Mesendoderm (in vitro differentiated cells): Measurements from ENCODE around the gene BET1.

Experiments
- DNase-seq: peaks from one replicate; pipeline ENCODE4 v3.0.0; 2013
- H2AK5ac ChIP-seq: 2 replicates; pipeline ENCODE4 v1.6.1; 2013; ENCODE audit warnings: low read length, inconsistent platforms
- H2BK120ac ChIP-seq: 2 replicates; pipeline ENCODE4 v1.6.1; 2013; ENCODE audit warnings: low read depth, mild to moderate bottlenecking, low read length, moderate library complexity, mixed read lengths
- H2BK15ac ChIP-seq: replicated peaks from 2 replicates; pipeline ENCODE4 v1.6.1; 2013; ENCODE audit warnings: low read depth, mild to moderate bottlenecking, moderate library complexity
- H2BK5ac ChIP-seq: 2 replicates; pipeline ENCODE4 v1.6.1; 2013; ENCODE audit warnings: low read length, inconsistent platforms
- H3K18ac ChIP-seq: 2 replicates; pipeline ENCODE4 v1.6.1; 2013; ENCODE audit warnings: mild to moderate bottlenecking, low read length, mixed read lengths
- H3K23ac ChIP-seq: one replicate; pipeline ENCODE4 v1.6.1; 2013; ENCODE audit warnings: low read length
- H3K27ac ChIP-seq: 2 replicates; pipeline ENCODE4 v1.5.1; 2013; ENCODE audit warnings: low read depth, mild to moderate bottlenecking, inconsistent platforms, low read length, moderate library complexity
- H3K27me3 ChIP-seq: 2 replicates; pipeline ENCODE4 v1.6.1; 2013; ENCODE audit warnings: low read length, control low read depth, mild to moderate bottlenecking, inconsistent platforms; ENCODE audit not compliant: insufficient read depth, poor library complexity
- H3K36me3 ChIP-seq: 2 replicates; pipeline ENCODE4 v1.6.1; 2013; ENCODE audit warnings: low read length, inconsistent platforms; ENCODE audit not compliant: control insufficient read depth, insufficient read depth
- H3K4ac ChIP-seq: one replicate; pipeline ENCODE4 v1.6.1; 2013; ENCODE audit warnings: low read depth, mild to moderate bottlenecking, low read length, moderate library complexity
- H3K4me1 ChIP-seq: 2 replicates; pipeline ENCODE4 v1.6.1; 2013; ENCODE audit warnings: low read depth, low read length, inconsistent platforms; ENCODE audit not compliant: control insufficient read depth
- H3K4me2 ChIP-seq: 2 replicates; pipeline ENCODE4 v1.6.1; 2013; ENCODE audit warnings: low read length
- H3K4me3 ChIP-seq: 2 replicates; pipeline ENCODE4 v1.5.1; 2013; ENCODE audit warnings: mild to moderate bottlenecking, low read length
- H3K56ac ChIP-seq: one replicate; pipeline ENCODE4 v1.6.1; 2013; ENCODE audit warnings: low read length
- H3K79me1 ChIP-seq: 2 replicates; pipeline ENCODE4 v1.6.1; 2013; ENCODE audit warnings: low read length, inconsistent platforms
- H3K79me2 ChIP-seq: 2 replicates; pipeline ENCODE4 v1.6.1; 2013; ENCODE audit warnings: mild to moderate bottlenecking, low read length; ENCODE audit not compliant: control insufficient read depth, insufficient read depth
- H3K9ac ChIP-seq: 2 replicates; pipeline ENCODE4 v1.6.1; 2013; ENCODE audit warnings: low read length, inconsistent platforms
- H4K5ac ChIP-seq: one replicate; pipeline ENCODE4 v1.6.1; 2013; ENCODE audit warnings: low read length
- H4K8ac ChIP-seq: one replicate; pipeline ENCODE4 v1.6.1; 2013; ENCODE audit warnings: low read depth, mild to moderate bottlenecking, control low read depth, low read length, moderate library complexity
- WGBS: extraction: QIAGEN DNeasy Blood & Tissue Kit; methylation state at CpG from one replicate; pipeline ENCODE4 v1.1.7; 2013; ENCODE audit warnings: low lambda C conversion rate, missing lambda C conversion rate; ENCODE audit not compliant: insufficient coverage; ENCODE audit errors: extremely low coverage; 5-methylcytosine and 5-hydroxymethylcytosine counted together

BET1 gene

DNA sequence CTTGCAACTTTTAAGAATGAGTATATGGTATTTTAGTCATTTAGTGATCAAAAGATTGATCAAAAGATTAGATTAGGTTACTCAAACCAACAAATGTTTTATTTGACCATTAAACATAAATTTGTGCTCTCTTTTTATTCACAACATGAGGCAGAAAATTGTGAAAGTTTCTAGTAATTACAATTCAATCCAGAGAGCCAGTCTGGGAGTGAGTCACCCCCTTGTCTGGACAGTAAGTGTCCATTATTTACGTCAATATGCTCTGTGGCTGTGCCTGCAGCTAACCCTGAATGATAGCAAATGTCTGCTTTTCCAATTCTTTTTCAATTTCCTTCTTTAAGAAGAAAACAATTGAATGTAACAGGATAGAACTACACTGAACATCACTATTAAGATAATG is 54.7 kb downstream of the BET1 start:
- no peak overlapping the region for H3K27ac ChIP-seq
- no peaks in the 10 kb centered on the region for H3K79me1 ChIP-seq
- H3K18ac ChIP-seq: no peak overlapping the region
- H3K56ac ChIP-seq: no peak overlapping the region
- no peak overlapping the region for H2BK5ac ChIP-seq
- no peak overlapping the region for H3K4me2 ChIP-seq
- no CpG with 5 or more reads among the region's 1 CpG for WGBS
- H2BK15ac ChIP-seq: no peak overlapping the region
- no peaks in the 10 kb centered on the region for H3K79me2 ChIP-seq
- no peak overlapping the region for H3K9ac ChIP-seq
- H3K4me1 ChIP-seq: no peaks in the 10 kb centered on the region
- no peak overlapping the region for H3K4ac ChIP-seq
- DNase-seq: no peak
- H3K23ac ChIP-seq: no peak overlapping the region
- H3K4me3 ChIP-seq: no peak overlapping the region
- no peak overlapping the region for H4K5ac ChIP-seq
- H4K8ac ChIP-seq: no peak overlapping the region
- no peak overlapping the region for H2AK5ac ChIP-seq
- H3K27me3 ChIP-seq: no peaks in the 10 kb centered on the region
- no peaks in the 10 kb centered on the region for H3K36me3 ChIP-seq
- no peak overlapping the region for H2BK120ac ChIP-seq

DNA sequence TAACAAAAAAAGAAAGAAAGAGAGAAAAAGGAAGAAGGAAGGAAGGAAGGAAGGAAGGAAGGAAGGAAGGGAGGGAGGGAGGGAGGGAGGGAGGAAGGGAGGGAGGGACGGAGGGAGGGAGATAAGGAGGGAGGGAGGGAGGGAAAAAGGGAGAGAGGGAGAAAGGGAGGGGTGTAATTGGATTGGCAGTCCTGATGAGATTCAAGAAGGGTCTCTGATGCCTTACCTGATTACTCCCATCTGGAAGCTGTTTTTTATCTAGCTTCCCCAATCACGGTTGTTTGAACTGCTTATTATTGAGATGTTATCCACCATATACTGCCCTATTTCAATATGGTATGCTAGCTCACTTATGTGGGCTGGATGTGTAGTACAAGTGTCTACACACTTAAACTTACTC is 55.3 kb downstream of the BET1 start:
- Histone ChIP-seq H3K79me1 (no peaks in the 10 kb centered on the region), H3K23ac (no peak overlapping the region), H3K4me3 (no peak overlapping the region), H2BK5ac (no peak overlapping the region), H2AK5ac (no peak overlapping the region), H4K5ac (no peak overlapping the region), H3K56ac (no peak overlapping the region), H3K79me2 (no peaks in the 10 kb centered on the region), H3K4ac (no peak overlapping the region), H3K27me3 (no peaks in the 10 kb centered on the region), H3K4me1 (no peaks in the 10 kb centered on the region), H3K4me2 (no peak overlapping the region), H3K27ac (no peak overlapping the region), H3K36me3 (no peaks in the 10 kb centered on the region), H2BK120ac (no peak overlapping the region), H2BK15ac (no peak overlapping the region), H3K18ac (no peak overlapping the region), H4K8ac (no peak overlapping the region), H3K9ac (no peak overlapping the region)
- WGBS: no CpG with 5 or more reads among the region's 2 CpGs
- no peak for DNase-seq

DNA sequence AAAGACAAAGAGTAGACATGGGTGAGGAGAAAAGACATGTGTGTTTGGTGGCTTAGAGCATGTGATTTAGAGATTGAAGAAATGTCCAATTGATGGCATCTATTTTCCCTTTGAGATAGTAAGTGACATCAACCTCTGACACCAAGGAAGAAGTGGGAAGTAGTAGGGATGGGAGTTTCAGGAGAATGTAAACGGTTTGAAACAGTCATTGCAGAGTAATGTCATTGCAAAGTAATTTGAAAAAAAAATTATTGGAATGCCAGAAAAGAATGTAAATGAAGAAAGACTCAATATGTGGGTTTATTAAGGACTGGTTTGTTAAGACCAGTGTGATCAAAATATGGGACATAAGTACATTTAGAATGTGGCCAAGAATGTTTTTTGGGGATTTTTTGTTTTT is 56.0 kb downstream of the BET1 start:
- Histone ChIP-seq H3K27ac (no peak overlapping the region), H3K4me3 (no peak overlapping the region), H3K79me2 (no peaks in the 10 kb centered on the region), H2BK5ac (no peak overlapping the region), H3K36me3 (no peaks in the 10 kb centered on the region), H2AK5ac (no peak overlapping the region), H2BK15ac (no peak overlapping the region), H3K79me1 (no peaks in the 10 kb centered on the region), H2BK120ac (no peak overlapping the region), H4K5ac (no peak overlapping the region), H3K18ac (no peak overlapping the region), H4K8ac (no peak overlapping the region), H3K56ac (no peak overlapping the region), H3K9ac (no peak overlapping the region), H3K4me2 (no peak overlapping the region), H3K4ac (no peak overlapping the region), H3K23ac (no peak overlapping the region), H3K4me1 (no peaks in the 10 kb centered on the region), H3K27me3 (no peaks in the 10 kb centered on the region)
- no peak for DNase-seq
- no CpG with 5 or more reads among the region's 1 CpG for WGBS

DNA sequence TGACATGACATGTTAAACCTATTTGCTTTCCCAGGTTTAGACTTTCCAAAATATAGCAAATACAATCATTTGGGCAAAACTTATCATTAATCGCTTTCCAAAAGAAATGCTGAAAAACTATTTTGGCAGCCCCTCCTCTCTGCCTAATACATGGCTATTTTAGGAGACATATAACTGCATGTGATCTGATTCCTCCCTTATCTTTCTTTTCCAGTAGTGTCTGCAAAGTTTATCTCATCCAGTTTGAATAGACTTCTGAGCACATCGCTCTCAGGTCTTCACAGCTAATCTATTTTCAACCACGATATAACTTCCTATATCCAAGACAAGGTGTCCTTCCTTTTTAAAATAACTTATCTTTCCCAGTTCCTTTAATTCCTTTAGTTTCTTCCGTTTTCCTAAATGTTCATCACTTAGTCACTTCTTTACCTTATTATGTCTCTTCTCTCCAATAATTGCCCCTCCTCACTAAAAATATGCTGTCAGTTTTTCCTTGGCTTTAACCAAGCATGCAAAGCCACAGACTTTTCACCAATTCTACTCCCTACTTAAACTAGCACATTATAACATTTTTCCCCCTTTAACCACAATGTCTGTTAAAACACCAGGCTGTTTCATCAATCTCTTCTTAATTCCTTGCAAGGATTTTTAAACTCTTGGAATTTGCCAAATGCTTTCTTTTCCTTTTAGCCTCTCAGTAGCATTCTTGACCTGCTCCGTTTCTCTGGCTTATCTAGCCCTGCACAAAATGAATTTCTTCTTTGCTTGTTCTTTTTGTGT is 58.2 kb downstream of the BET1 start:
- no peak overlapping the region for H4K8ac ChIP-seq
- no peak overlapping the region for H2BK15ac ChIP-seq
- H2AK5ac ChIP-seq: no peak overlapping the region
- no peaks in the 10 kb centered on the region for H3K4me1 ChIP-seq
- no peaks in the 10 kb centered on the region for H3K79me2 ChIP-seq
- no peak overlapping the region for H4K5ac ChIP-seq
- no peak overlapping the region for H3K18ac ChIP-seq
- DNase-seq: no peak
- H2BK5ac ChIP-seq: no peak overlapping the region
- no peak overlapping the region for H3K23ac ChIP-seq
- WGBS: 100% methylated on average over 2 of the region's 5 CpGs
- no peaks in the 10 kb centered on the region for H3K79me1 ChIP-seq
- H3K56ac ChIP-seq: no peak overlapping the region
- H2BK120ac ChIP-seq: no peak overlapping the region
- no peak overlapping the region for H3K9ac ChIP-seq
- no peak overlapping the region for H3K4me3 ChIP-seq
- no peak overlapping the region for H3K4ac ChIP-seq
- H3K27me3 ChIP-seq: no peaks in the 10 kb centered on the region
- no peaks in the 10 kb centered on the region for H3K36me3 ChIP-seq
- no peak overlapping the region for H3K4me2 ChIP-seq
- no peak overlapping the region for H3K27ac ChIP-seq

DNA sequence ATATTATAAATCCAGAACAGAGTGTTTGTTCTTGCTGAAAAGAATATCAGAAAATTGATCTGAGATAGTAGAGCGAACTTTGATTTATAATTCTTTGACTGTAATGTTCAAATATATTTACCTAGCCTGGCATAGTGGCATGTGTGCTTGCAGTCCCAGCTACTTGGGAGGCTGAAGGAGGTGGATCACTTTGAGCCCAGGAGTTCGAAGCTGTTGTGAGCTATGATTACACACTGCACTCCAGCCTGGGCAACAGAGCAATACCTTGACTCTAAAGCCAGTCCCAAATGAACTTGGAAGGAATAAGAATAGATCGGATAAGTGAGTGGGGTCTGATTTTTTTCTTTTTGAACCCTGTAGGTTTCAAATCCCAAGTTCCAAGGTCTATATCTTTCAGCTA is 59.1 kb downstream of the BET1 start:
- no peak overlapping the region for H3K56ac ChIP-seq
- no peaks in the 10 kb centered on the region for H3K36me3 ChIP-seq
- no peak overlapping the region for H3K18ac ChIP-seq
- H3K4me1 ChIP-seq: no peaks in the 10 kb centered on the region
- H2BK5ac ChIP-seq: no peak overlapping the region
- no peak overlapping the region for H2AK5ac ChIP-seq
- no peak overlapping the region for H2BK120ac ChIP-seq
- DNase-seq: no peak
- H2BK15ac ChIP-seq: no peak overlapping the region
- no peaks in the 10 kb centered on the region for H3K27me3 ChIP-seq
- H3K9ac ChIP-seq: no peak overlapping the region
- no peak overlapping the region for H3K4ac ChIP-seq
- H3K23ac ChIP-seq: no peak overlapping the region
- no peak overlapping the region for H3K4me2 ChIP-seq
- H4K8ac ChIP-seq: no peak overlapping the region
- H3K27ac ChIP-seq: no peak overlapping the region
- WGBS: no CpG with 5 or more reads among the region's 3 CpGs
- no peak overlapping the region for H3K4me3 ChIP-seq
- H3K79me1 ChIP-seq: no peaks in the 10 kb centered on the region
- H3K79me2 ChIP-seq: no peaks in the 10 kb centered on the region
- no peak overlapping the region for H4K5ac ChIP-seq

DNA sequence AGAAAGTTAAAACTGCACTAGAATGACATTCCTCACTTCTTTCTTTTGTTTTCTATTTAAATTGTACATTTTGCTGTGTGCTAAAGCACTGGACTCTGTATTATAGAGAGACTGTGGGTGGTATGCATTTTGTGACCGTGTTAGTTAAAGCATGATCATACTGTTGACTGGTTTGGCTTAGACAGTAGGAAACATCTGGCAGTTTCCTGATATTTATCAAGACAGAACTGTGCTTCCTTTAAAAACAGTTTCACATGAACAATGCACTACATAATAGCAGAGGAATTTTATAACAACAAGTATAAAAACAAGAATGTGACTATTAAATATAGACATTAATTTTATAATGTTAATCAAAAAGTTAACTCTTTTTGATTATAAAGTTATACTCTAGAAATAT is 59.5 kb downstream of the BET1 start:
- H4K5ac ChIP-seq: no peak overlapping the region
- no peaks in the 10 kb centered on the region for H3K36me3 ChIP-seq
- H3K27ac ChIP-seq: no peak overlapping the region
- no peak overlapping the region for H2BK15ac ChIP-seq
- H4K8ac ChIP-seq: no peak overlapping the region
- no peak overlapping the region for H2BK120ac ChIP-seq
- no peak overlapping the region for H3K23ac ChIP-seq
- WGBS: no CpG with 5 or more reads among the region's 1 CpG
- H3K4me2 ChIP-seq: no peak overlapping the region
- no peak for DNase-seq
- H3K27me3 ChIP-seq: no peaks in the 10 kb centered on the region
- no peaks in the 10 kb centered on the region for H3K79me1 ChIP-seq
- H3K4ac ChIP-seq: no peak overlapping the region
- no peak overlapping the region for H2BK5ac ChIP-seq
- no peak overlapping the region for H2AK5ac ChIP-seq
- H3K9ac ChIP-seq: no peak overlapping the region
- no peak overlapping the region for H3K56ac ChIP-seq
- no peak overlapping the region for H3K4me3 ChIP-seq
- no peak overlapping the region for H3K18ac ChIP-seq
- no peaks in the 10 kb centered on the region for H3K79me2 ChIP-seq
- no peaks in the 10 kb centered on the region for H3K4me1 ChIP-seq
